Ovary (tissue), 9 donors: ENCODE data around the gene LDLRAD2. TPM values are rescaled to one million over a fixed set of nuclear protein-coding genes. Genes with fewer than 3 reads are reported as not detected.

Experiments
- DNase-seq, 5 donors: peaks; one replicate each; pipeline ENCODE4 v3.0.0-alpha.2; 2019 to 2020
- H3K27ac ChIP-seq, 2 donors: fragments of 200-600 bp; one replicate each; pipeline versions ENCODE4 v1.5.1 to v1.8.0; 2019 to 2022
- H3K27me3 ChIP-seq: fragments of 200-600 bp; one replicate; pipeline ENCODE4 v1.8.0; 2022
- H3K36me3 ChIP-seq: fragments of 200-600 bp; sonication (generic); one replicate; pipeline ENCODE4 v1.5.1; 2019
- H3K4me1 ChIP-seq: one replicate; pipeline ENCODE4 v1.8.1; 2013; ENCODE audit warnings: mild to moderate bottlenecking, moderate library complexity; ENCODE audit not compliant: insufficient read depth
- H3K4me3 ChIP-seq: fragments of 200-600 bp; sonication (generic); one replicate; pipeline ENCODE4 v1.5.1; 2017
- H3K9me3 ChIP-seq, 2 donors: fragments of 200-600 bp in 1 of 2; sonication (generic) in 1 of 2; one replicate each; pipeline versions ENCODE4 v1.5.1 to v1.8.1; 2013 to 2019; ENCODE audit warnings: mild to moderate bottlenecking in 1 of 2, moderate library complexity in 1 of 2
- EP300 ChIP-seq: sonication (generic); formaldehyde crosslinking; IDR thresholded peaks from one replicate; pipeline ENCODE4 v1.6.1; 2017; ENCODE audit warnings: antibody characterized with exemption
- POLR2A ChIP-seq: fragments of 450-650 bp; IDR thresholded peaks from one replicate; pipeline ENCODE4 v1.6.1; 2017; ENCODE audit warnings: antibody characterized with exemption, mild to moderate bottlenecking, moderate library complexity
- WGBS, 3 donors: extraction: QIAGEN DNeasy Blood & Tissue Kit in 1 of 3; methylation state at CpG; one replicate each; pipeline versions ENCODE4 v1.1.5 to v1.1.7; 2013 to 2017; 5-methylcytosine and 5-hydroxymethylcytosine counted together
- intact Hi-C, 4 donors: fragments of 100-400 bp; cut with DNase I; formaldehyde crosslinking; loops; one replicate each; pipeline versions ENCODE4 v1.11.0 to v1.15.1; 2022 to 2023
- polyA plus RNA-seq, 2 donors: library from polyadenylated mRNA; stranded (reverse); fragments of 200-250 nt in 1 of 2; fragments of 350-450 nt in 1 of 2; fragmentation: Illumina TruSeq in 1 of 2; extraction: RNeasy Lipid Tissue Mini Kit (QIAGEN cat#74804) in 1 of 2; gene quantifications; one replicate each; pipeline ENCODE4 v1.2.3, GENCODE V29; 2013 to 2014
- total RNA-seq, 7 donors: library from RNA; depleted of rRNA in 2 of 7; stranded (reverse); fragments of >200 nt in 2 of 7; fragmentation: NEBNext Ultra II Directional in 3 of 7; extraction: Animal tissue kit (Norgen Biotek cat#: 25700) in 3 of 7; gene quantifications; one replicate each; pipeline versions ENCODE4 v1.1.0 to v1.2.4, GENCODE V29; 2016 to 2023
- TF ChIP-seq, protein P1 (sequence below), 3 donors: fragments of 450-650 bp in 2 of 3; fragments of 200-600 bp in 1 of 3; IDR thresholded peaks; one replicate each; pipeline versions ENCODE4 v1.5.1 to v1.8.0; 2016 to 2022; ENCODE audit warnings: antibody characterized with exemption in 3 of 3, mild to moderate bottlenecking in 1 of 3
- donor health status: DM: no; HTN: no; CAD: no; lungs with moderate emphysema.
- donor health status: DM: no; HTN: no; CAD: no.
- donor health status: Bipolar disorder and iron deficiency.
- donor health status: DM: yes; HTN: yes; CAD: no.
- donor health status: DM: no; HTN: no; CAD: no.
- donor health status: DM: yes; HTN: yes; CAD: no.

LDLRAD2 gene
- total and polyA plus RNA-seq, 9 donors: 0.07 to 0.88 (median 0.23) TPM; not detected in 2

DNA sequence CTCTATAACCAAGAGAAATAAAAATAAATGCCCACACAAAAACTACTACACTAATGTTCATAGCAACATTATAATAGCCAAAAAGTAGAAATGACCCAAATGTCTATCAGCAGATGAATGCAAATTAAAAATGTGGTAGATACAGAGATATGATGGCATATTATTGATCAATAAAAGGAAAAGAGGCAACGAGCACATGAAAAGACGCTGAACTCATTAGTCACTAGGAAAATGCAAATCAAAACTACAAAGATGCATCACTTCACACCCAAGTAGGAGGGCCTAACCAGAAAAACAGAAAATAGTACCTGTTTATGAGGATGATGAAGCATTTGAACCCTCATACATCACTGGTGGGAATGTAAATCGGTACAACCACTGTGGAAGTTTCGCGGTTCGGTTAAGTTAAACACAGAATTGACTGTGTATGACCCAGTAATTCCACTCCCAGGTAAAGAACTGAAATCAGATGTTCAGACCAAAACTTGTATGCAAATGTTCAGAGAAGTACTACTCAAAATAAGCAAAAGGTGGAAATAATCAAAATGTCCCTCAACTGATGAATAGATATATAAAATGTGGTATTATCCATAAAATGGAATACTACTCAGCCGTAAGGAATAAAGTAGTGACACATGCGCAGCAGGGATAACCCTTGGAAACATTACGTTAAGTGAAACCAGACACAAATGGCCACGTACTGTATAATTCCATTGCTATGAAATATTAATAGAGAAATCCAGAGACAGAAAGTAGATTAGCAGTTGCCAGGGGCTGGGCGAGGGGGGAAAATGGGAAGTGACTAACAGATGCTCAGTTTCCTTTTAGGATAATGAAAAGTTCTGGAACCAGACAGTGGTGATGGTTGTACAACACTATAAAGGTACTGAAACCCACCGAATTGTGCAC lies 32.2 kb upstream of the LDLRAD2 start:
- 79 to 86% (median 86%) methylated on average over 12 of the region's 12 CpGs for WGBS, 3 donors
- H3K27me3 ChIP-seq: no peaks in the 10 kb centered on the region

DNA sequence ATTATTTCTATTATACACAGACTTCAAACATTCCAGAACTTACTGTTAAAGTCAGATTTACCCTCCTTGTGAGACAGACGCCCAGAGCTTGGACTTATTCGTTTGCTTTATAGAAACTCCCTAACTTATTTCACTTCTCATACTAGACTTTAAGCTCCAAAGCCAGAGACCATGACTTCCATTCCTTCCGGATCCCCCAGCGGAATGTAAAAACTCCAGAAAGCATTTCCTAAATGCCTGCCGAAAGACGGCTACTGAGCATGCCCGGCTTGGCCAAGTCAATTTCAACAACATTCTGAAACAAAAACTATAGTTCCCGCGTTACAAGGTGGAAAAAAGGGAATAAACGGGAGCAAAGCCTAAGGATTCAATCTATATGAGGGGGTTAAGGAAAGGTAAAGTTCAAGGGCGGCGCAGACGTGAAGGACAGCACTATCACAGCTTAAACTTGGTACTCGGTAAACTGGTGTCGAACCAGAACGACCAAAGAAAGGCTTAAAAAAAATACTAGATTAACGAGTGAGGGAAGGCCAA lies 30.2 kb upstream of the LDLRAD2 start:
- Histone ChIP-seq H3K4me1 (peaks cover 2% of the 10 kb centered on the region), H3K27ac (peak overlapping the region in 1 of 2 donors; percentile 100), H3K27me3 (no peaks in the 10 kb centered on the region), H3K9me3 (no peaks in the 10 kb centered on the region), H3K36me3 (no peaks in the 10 kb centered on the region), H3K4me3 (peak overlapping the region; percentile 93)
- TF ChIP-seq EP300: no peak
- no peak for TF ChIP-seq POLR2A
- TF ChIP-seq, protein P1, sequence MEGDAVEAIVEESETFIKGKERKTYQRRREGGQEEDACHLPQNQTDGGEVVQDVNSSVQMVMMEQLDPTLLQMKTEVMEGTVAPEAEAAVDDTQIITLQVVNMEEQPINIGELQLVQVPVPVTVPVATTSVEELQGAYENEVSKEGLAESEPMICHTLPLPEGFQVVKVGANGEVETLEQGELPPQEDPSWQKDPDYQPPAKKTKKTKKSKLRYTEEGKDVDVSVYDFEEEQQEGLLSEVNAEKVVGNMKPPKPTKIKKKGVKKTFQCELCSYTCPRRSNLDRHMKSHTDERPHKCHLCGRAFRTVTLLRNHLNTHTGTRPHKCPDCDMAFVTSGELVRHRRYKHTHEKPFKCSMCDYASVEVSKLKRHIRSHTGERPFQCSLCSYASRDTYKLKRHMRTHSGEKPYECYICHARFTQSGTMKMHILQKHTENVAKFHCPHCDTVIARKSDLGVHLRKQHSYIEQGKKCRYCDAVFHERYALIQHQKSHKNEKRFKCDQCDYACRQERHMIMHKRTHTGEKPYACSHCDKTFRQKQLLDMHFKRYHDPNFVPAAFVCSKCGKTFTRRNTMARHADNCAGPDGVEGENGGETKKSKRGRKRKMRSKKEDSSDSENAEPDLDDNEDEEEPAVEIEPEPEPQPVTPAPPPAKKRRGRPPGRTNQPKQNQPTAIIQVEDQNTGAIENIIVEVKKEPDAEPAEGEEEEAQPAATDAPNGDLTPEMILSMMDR (IDR thresholded peaks at IDR 0.05): no peak
- DNase-seq: no peak
- 0 to 1% (median 0%) methylated on average over 17 of the region's 17 CpGs for WGBS, 3 donors
- intact Hi-C loops: no loop called here

More for the DNA sequence above, 32.2 kb upstream of the LDLRAD2 start:
- Histone ChIP-seq H3K36me3 (no peaks in the 10 kb centered on the region), H3K4me1 (peaks cover 4% of the 10 kb centered on the region), H3K9me3 (no peaks in the 10 kb centered on the region), H3K4me3 (no peak overlapping the region), H3K27ac (no peak overlapping the region)
- no peak for DNase-seq
- TF ChIP-seq, protein P1 (IDR thresholded peaks at IDR 0.05): no peak
- TF ChIP-seq POLR2A (no peak), EP300 (no peak)
- intact Hi-C loops: no loop called here

DNA sequence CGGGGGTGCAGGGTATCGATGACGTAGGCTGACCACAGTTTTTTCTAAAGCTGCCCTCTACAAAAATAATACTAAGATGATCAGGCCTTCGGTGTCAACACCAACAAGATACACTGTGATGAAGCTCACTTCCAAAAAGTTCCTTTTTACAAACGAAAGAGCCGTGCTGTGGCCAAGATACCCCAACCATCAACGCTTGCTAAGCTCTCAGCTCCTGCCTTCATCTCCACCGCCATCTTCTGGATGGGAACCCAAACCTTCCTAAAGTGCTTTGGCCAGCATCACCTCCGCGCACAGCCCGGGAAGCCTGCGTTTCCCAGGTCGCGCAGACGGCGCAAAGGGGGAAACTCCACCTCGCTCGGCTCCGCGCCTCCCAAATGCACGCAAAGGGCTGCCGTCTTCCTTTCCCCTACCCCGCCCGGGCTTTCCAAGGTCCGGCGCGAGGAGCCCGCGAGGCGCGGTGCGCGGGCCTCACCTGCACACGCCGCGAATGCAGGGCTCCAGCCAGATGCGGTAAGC lies 29.7 kb upstream of the LDLRAD2 start:
- Histone ChIP-seq H3K4me1 (peaks cover 2% of the 10 kb centered on the region), H3K9me3 (no peaks in the 10 kb centered on the region), H3K27ac (peak overlapping the region; percentile 98 to 100), H3K27me3 (no peaks in the 10 kb centered on the region), H3K4me3 (peak overlapping the region; percentile 93), H3K36me3 (no peaks in the 10 kb centered on the region)
- WGBS, 3 donors: 0% methylated on average over 35 to 37 of the region's 37 CpGs
- TF ChIP-seq, protein P1 (IDR thresholded peaks at IDR 0.05): no peak
- TF ChIP-seq EP300 (no peak), POLR2A (no peak)
- intact Hi-C loops: no loop called here
- no peak for DNase-seq

DNA sequence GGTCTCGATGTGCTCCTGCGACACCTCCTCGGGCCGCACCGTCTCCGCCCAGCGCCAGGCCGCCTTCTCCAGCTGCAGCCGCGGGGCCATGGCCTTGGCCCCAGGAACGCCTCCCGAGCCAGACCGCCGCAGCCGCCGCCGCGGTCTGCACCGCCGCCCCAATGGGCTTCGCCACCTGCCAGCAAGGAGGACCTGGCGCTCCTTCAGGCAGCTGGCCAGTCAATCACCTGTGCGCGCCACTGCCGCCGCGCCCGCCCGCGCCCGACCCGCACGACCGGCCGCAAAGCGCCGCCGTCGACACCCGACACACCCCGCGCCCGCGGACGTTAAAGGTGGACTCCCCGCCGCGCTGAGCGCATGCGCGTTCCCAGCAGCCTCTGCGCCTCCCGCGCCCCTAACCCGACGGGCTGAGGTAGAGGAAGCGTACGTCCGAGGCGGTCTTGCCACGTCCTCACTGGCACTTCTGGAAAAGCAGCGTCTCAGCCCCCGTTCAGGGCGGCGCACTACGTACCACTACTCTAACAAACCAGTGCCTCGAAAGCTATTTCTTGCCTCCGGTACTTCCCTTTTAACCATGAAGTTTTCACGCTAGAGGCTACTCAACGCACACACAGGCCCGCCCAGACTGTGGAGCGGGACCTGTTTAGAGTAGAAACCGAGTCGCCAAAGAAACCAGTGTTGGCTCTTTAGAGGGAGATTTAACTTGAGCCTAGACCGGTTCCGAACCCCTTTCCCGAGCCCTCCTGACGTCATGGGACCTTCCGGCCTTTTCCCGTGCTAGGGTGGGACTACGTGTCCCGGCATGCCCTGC lies 29.0 kb upstream of the LDLRAD2 start, which contains the start of gene USP48:
TSS of gene USP48 (minus strand) at position 282 of the 811 bp plus-strand sequence. CDS start at position 90, 192 bp downstream.
- H3K27ac ChIP-seq: peak within 1 kb of the TSS; percentile 98 to 100
- WGBS, 3 donors: 0 to 1% (median 0%) methylated on average over 50 to 82 of the region's 82 CpGs
- H3K4me1 ChIP-seq: peaks cover 2% of the 10 kb centered on the region
- peak within 1 kb of the TSS; percentile 93 for H3K4me3 ChIP-seq
- H3K9me3 ChIP-seq: no peaks in the 10 kb centered on the region
- H3K27me3 ChIP-seq: no peaks in the 10 kb centered on the region
- TF ChIP-seq POLR2A (peak; percentile 99), EP300 (peak; percentile 81)
- TF ChIP-seq, protein P1 (IDR thresholded peaks at IDR 0.05): peak in 1 of 3 donors; percentile 15
- peak; percentile 96 to 98 (median 97) for DNase-seq
- no peaks in the 10 kb centered on the region for H3K36me3 ChIP-seq
- intact Hi-C loops: no loop called here
